HG02588 (cell line): ENCODE results near the gene FRY.

Experiments
- ATAC-seq: cut with Tn5 transposase; IDR thresholded peaks from one replicate; pipeline ENCODE4 v1.9.1; 2021; ENCODE audit warnings: mild to moderate bottlenecking, moderate library complexity; ENCODE audit not compliant: unreplicated experiment

Gene FRY

GRCh38 chr13:32253911-32254399 is 222.4 kb downstream of the FRY start:
- no peak for ATAC-seq

- ATAC-seq: no peak
Observed at GRCh38 chr13:32254416-32254815, 222.8 kb downstream of the FRY start.

GRCh38 chr13:32254916-32255723 is 223.5 kb downstream of the FRY start:
- no peak for ATAC-seq

- ATAC-seq: no peak
Observed at GRCh38 chr13:32255724-32256109, 224.1 kb downstream of the FRY start.

GRCh38 chr13:32256243-32256642 is 224.7 kb downstream of the FRY start:
- ATAC-seq: no peak

GRCh38 chr13:32257649-32258048 is 226.1 kb downstream of the FRY start:
- no peak for ATAC-seq

- no peak for ATAC-seq
Observed at GRCh38 chr13:32259116-32259515, 227.5 kb downstream of the FRY start.

GRCh38 chr13:32261567-32261966 is 230.0 kb downstream of the FRY start:
- no peak for ATAC-seq

GRCh38 chr13:32262165-32262564 is 230.6 kb downstream of the FRY start:
- ATAC-seq: no peak

GRCh38 chr13:32262619-32263018 is 231.0 kb downstream of the FRY start:
- ATAC-seq: no peak

- no peak for ATAC-seq
Observed at GRCh38 chr13:32264407-32264806, 232.8 kb downstream of the FRY start.

- ATAC-seq: no peak
Observed at GRCh38 chr13:32265726-32266125, 234.2 kb downstream of the FRY start.

GRCh38 chr13:32266130-32266529 is 234.6 kb downstream of the FRY start:
- no peak for ATAC-seq

- no peak for ATAC-seq
Observed at GRCh38 chr13:32267836-32268439, 236.4 kb downstream of the FRY start.

- no peak for ATAC-seq
Observed at GRCh38 chr13:32272021-32272683, 240.6 kb downstream of the FRY start.

GRCh38 chr13:32277839-32278238 is 246.3 kb downstream of the FRY start:
- ATAC-seq: no peak

GRCh38 chr13:32278426-32278825 is 246.9 kb downstream of the FRY start:
- ATAC-seq: no peak

- ATAC-seq: no peak
Observed at GRCh38 chr13:32281096-32281495, 249.5 kb downstream of the FRY start.

GRCh38 chr13:32282096-32282711 is 250.6 kb downstream of the FRY start:
- no peak for ATAC-seq

GRCh38 chr13:32284927-32285632 is 253.5 kb downstream of the FRY start:
- no peak for ATAC-seq

- no peak for ATAC-seq
Observed at GRCh38 chr13:32285633-32285965, 254.0 kb downstream of the FRY start.
